ENCODE measurements around the gene CCSER2.

- no peak for TF ChIP-seq CTCF (IDR thresholded peaks at IDR 0.05)
- no peak for TF ChIP-seq POLR2A (IDR thresholded peaks at IDR 0.05)
These were observed 144.7 kb downstream of the CCSER2 start for GRCh38 chr10:84473136-84473535.

Measured in right lobe of liver (tissue), 4 donors.